GM21717 (cell line): ENCODE data around the gene MUC3A.
A peak's percentile ranks its signal among the peaks of the same experiment; 100 is the strongest.
"Not testable (repeated sequence)": the region's sequence is repeated elsewhere in the genome, so short reads cannot be mapped to it uniquely, and the experiment has no call there.

Experiments used
- ATAC-seq: cut with Tn5 transposase; IDR thresholded peaks from one replicate; pipeline ENCODE4 v1.9.1; 2021; ENCODE audit warnings: mild to moderate bottlenecking, moderate library complexity; ENCODE audit not compliant: unreplicated experiment

MUC3A gene

DNA sequence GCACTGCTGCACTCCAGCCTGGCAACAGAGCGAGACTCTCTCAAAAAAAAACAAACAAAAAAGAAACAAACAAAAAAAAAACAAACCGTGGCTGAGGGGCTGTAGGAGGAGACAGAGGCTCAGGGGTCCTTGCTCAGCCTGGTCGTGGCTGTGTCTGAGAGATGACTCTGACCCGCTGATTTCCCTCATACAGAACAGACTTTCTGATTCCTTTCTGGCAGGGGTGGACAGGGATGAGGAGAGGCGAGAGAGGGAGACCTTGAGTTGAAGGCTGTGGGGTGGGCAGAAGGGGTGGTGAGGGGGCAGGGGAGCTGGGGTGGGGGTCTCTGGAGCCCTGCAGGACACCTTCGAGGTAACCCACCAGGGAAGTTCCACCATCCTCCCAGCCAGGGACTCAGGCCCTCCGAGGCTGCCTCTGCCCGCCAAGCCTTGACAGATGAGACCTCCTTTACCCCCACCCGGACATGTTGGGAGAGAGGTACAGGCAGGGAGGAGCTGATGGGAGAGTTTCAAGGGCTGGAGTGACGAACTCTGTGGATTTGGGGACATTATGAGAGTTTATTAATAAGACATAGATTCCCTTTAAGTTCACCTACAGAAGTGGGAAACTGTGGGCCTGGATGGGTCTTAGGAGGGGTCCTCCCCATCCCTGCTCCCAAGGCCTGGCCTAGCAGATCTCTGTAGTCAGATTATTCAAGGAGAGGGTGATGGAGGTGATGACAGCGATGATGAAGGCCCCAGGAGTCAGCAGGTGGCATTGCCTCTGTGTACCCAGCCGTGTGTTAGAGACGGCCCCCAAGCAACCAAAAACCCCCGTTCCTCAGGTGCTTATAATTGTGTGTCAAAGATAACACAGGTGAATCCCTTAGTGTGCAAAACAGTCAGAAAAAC lies 22.0 kb downstream of the MUC3A start:
- no peak for ATAC-seq

DNA sequence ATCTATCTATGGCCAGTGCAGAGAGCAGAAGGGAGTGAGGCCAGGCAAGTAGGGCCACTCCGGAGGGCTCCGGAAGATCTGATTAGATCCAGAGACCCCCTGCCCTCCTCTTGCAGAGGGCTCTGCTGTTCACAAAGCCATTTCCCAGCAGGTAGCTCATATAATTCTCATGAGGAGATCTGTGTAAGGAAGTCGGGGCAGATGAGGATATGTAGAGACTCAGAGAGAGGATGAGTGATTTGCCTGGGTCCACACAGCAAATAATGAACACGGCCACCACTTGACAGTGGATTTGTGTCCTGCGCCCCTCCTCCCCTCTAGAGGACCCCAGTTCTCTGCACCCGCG lies 22.6 kb downstream of the MUC3A start:
- ATAC-seq, result no peak

DNA sequence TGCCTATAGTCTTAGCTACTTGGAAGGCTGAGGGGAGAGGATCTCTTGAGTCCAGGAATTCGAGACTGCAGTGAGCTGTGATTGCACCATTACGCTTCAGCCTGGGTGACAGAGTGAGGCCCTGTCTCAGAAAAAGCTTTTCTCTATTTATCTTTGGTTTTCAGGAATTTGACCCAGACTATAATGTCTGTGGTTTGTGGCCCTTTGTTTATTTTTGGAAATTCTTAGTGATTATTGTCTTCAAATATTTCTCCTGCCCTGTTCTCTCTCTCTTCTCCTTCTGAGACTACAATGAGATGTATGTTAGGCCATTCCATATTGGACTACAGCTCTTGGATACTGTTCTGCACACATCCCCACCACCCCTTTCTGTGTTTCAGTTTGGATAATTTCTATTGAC lies 24.7 kb downstream of the MUC3A start:
- no peak for ATAC-seq

DNA sequence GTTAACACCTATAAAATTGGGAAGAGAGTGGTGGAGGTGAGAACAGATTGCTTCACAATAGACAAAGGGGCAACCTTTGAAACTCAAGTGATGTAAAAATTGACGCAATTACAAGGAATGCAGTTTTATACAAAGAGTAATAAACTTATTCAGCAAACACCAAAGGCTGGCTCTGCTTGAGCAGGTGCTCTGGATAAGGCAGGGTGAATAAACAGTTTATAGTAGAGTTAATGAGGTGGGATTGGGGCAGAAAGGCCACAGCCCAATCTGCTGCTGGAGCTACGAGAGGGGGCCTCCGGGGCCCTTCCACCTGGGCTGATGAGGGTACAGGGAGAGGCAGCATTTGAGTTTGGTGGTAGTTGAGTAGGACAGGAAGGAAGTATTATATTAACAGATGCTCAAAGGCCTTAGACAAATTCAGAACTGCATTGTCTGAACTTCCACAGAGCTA lies 26.1 kb downstream of the MUC3A start:
- no peak for ATAC-seq

DNA sequence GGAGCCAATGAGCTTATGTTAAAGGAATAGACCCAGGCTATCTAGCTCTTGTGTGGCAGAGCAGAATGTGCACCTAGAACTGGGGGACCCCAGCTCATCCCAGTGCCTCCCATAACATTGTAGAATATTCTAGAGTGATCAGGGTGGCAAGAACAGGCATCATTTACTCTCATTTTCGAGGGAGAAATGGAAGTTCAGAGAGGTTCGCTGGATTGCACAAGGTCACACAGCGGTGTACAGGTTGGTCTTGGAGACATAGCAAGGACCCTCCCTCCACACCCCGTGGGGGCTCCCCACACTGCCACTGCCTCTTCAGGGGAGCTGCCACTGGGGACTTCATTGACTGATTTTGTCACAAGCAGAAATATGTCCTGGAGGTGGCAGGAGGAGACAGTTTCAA lies 29.0 kb downstream of the MUC3A start:
- ATAC-seq, result no peak

DNA sequence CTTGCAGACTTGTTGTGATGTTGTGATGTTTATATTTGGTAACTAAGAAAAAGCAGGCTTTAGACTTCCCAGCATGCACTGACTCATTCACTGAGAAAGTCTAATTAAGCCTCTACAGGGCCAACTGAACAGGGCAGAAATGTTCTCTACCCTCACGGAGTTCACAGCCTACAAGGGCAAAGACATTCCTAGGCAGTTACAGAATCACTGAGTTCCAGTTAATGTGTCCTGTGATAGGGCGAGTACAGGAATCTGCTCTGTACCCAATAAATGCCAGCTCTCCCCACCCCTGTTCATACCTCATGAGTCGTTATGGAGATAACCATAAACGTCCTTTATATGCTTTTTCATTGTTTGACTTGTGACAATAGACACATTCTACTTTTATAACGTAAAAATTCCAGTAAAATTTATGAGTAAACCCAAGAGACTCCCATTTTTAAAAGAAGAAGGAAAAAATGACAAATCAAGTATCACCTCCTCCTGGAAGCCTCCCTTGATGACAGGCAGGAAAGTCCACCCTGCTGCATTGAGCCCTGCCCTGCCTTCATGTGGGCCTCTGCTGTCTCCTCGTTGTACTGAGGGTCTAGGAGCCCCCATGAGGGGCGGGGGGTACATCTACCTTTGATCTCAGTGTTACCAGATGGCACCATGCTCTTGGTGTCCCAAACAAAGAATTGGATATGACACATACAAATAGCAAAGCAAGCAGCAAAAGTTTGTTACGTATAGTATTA lies 34.3 kb downstream of the MUC3A start:
- ATAC-seq, result no peak

DNA sequence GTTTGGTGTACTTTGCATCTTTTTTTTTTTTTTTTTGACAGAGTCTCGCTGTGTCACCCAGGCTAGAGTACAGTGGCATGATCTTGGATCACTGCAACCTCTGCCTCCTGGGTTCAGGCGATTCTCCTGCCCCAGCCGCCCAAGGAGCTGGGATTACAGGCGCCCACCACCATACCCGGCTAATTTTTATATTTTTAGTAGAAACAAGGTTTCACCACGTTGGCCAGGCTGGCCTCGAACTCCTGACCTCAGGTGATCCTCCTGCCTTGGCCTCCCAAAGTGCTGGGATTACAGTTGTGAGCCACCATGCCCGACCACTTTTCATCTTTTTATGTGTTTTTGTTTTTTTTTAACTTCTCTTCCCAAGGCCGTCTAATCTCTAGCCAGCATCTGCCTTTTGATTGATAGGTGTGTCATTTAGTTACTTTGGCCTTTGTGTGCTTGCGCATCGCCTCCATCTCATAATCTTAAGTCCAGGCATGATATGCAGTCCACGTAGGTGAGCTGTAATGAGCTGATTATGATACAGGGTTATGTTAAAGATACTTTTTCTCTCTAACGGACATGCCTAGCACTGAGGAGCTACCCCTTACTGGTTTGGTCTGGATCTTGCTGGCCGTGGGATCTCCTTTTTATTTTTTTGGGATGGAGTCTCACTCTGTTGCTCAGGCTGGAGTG lies 35.0 kb downstream of the MUC3A start:
- not testable (repeated sequence) for ATAC-seq

DNA sequence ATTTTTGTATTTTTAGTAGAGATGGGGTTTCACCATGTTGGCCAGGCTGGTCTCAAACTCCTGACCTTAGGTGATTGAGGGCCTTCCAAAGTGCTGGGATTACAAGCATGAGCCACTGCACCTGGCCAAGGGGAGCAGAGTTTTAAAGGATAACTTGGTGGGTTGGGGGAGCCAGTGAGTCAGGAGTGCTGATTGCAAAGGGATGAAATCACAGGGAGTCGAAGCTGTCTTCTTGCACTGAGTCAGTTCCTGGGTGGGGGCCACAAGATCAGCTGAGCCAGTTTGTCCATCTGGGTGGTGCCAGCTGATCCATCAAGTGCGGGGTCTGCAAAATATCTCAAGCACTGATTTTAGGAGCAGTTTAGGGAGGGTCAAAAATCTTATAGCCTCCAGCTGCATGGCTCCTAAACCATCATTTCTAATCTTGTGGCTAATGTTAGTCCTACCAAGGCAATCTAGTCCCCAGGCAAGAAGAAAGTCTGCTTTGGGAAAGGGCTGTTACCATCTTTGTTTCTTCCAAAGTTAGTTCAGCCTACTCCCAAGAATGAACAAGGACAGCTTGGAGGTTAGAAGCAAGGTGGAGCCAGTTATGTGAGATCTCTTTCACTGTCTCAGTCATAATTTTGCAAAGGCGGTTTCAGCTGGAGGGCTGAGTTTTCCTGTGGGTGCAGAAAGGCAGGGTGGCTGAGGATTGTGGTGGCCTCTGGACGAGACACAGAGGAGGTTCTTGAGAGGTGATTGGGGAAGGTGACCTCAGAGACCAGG lies 35.9 kb downstream of the MUC3A start:
- not testable (repeated sequence) for ATAC-seq

DNA sequence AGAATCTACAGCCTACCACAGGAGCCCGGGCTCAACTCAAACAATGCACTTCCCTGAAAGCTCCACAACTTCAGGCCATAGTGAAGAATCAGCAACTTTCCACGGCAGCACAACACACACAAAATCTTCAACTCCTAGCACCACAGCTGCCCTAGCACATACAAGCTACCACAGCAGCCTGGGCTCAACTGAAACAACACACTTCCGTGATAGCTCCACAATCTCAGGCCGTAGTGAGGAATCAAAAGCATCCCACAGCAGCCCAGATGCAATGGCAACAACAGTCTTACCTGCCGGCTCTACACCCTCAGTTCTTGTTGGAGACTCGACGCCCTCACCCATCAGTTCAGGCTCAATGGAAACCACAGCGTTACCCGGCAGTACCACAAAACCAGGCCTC lies 42.3 kb downstream of the MUC3A start:
- ATAC-seq, result no peak

DNA sequence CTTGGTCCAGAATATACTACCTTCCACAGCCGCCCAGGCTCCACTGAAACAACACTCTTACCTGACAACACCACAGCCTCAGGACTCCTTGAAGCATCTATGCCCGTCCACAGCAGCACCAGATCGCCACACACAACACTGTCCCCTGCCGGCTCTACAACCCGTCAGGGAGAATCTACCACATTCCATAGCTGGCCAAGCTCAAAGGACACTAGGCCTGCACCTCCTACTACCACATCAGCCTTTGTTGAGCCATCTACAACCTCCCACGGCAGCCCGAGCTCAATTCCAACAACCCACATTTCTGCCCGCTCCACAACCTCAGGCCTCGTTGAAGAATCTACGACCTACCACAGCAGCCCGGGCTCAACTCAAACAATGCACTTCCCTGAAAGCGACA lies 42.9 kb downstream of the MUC3A start:
- not testable (repeated sequence) for ATAC-seq

DNA sequence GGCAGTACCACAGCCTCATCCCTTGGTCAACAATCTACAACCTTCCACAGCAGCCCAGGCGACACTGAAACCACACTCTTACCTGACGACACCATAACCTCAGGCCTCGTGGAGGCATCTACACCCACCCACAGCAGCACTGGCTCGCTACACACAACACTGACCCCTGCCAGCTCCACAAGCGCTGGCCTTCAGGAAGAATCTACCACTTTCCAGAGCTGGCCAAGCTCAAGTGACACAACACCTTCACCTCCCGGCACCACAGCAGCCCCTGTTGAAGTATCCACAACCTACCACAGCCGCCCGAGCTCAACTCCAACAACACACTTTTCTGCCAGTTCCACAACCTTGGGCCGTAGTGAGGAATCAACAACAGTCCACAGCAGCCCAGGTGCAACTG lies 45.3 kb downstream of the MUC3A start:
- ATAC-seq, result not testable (repeated sequence)

DNA sequence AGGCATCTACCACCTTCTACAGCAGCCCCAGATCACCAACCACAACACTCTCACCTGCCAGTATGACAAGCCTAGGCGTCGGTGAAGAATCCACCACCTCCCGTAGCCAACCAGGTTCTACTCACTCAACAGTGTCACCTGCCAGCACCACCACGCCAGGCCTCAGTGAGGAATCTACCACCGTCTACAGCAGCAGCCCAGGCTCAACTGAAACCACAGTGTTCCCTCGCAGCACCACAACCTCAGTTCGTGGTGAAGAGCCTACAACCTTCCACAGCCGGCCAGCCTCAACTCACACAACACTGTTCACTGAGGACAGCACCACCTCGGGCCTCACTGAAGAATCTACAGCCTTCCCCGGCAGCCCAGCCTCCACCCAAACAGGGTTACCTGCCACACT lies 49.2 kb downstream of the MUC3A start:
- not testable (repeated sequence) for ATAC-seq

DNA sequence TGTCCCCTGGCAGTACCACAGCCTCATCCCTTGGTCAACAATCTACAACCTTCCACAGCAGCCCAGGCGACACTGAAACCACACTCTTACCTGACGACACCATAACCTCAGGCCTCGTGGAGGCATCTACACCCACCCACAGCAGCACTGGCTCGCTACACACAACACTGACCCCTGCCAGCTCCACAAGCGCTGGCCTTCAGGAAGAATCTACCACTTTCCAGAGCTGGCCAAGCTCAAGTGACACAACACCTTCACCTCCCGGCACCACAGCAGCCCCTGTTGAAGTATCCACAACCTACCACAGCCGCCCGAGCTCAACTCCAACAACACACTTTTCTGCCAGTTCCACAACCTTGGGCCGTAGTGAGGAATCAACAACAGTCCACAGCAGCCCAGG lies 50.0 kb downstream of the MUC3A start:
- not testable (repeated sequence) for ATAC-seq

DNA sequence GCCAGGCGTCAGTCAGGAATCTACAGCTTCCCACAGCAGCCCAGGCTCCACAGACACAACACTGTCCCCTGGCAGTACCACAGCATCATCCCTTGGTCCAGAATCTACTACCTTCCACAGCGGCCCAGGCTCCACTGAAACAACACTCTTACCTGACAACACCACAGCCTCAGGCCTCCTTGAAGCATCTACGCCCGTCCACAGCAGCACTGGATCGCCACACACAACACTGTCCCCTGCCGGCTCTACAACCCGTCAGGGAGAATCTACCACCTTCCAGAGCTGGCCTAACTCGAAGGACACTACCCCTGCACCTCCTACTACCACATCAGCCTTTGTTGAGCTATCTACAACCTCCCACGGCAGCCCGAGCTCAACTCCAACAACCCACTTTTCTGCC lies 50.7 kb downstream of the MUC3A start:
- ATAC-seq, result not testable (repeated sequence)

DNA sequence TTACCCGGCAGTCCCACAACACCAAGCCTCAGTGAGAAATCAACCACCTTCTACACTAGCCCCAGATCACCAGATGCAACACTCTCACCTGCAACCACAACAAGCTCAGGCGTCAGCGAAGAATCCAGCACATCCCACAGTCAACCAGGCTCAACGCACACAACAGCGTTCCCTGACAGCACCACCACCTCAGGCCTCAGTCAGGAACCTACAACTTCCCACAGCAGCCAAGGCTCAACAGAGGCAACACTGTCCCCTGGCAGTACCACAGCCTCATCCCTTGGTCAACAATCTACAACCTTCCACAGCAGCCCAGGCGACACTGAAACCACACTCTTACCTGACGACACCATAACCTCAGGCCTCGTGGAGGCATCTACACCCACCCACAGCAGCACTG lies 53.0 kb downstream of the MUC3A start:
- not testable (repeated sequence) for ATAC-seq

DNA sequence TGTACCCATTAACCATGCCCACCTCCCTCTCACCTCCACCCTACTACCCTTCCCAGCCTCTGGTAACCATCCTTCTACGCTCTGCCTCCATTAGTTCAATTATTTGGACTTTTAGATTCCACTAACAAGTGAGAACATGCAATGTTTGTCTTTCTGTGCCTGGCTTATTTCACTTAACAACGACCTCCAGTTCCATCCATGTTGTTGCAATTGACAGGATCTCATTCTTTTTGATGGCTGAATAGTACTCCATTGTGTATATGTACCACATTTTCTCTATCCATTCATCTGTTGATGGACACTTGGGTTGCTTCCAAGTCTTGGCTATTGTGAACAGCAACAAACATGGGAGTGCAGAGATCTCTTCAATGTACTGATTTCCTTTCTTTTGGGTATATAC lies 58.0 kb downstream of the MUC3A start:
- ATAC-seq, result not testable (repeated sequence)

DNA sequence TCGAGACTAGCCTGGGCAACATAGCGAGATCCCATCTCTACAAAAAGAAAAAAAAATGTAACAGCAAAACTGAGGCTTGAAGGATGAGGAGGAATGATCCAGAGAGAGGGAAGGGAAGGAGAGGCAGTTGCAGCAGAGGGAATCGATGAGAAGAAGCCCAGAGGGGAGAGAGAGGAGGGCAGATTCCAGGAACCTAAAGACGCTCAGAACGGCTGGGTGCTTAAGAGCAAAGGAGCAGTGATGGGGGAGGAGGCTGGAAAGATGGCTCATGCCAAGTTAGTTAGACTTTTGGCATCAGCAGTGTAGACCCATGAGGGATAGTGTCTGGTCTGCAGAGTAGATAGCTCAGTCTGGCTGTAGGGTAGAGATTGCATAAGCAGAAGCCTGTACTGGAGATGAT lies 60.3 kb downstream of the MUC3A start:
- no peak for ATAC-seq

DNA sequence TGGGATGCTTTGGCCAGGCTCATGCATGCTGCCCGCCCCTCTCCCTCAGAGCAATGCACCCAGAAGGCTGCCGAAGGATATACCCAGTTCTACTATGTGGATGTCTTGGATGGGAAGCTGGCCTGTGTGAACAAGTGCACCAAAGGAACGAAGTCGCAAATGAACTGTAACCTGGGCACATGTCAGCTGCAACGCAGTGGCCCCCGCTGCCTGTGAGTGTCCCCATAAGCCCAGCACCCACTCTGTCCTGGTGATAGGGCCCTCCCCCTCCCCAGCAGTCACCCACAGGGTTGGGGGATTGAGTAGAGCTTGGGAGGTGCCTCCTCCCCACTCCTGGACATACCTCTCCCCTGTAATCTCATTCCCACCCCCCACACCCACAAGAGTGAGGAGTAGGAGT lies 63.6 kb downstream of the MUC3A start:
- ATAC-seq, result no peak

DNA sequence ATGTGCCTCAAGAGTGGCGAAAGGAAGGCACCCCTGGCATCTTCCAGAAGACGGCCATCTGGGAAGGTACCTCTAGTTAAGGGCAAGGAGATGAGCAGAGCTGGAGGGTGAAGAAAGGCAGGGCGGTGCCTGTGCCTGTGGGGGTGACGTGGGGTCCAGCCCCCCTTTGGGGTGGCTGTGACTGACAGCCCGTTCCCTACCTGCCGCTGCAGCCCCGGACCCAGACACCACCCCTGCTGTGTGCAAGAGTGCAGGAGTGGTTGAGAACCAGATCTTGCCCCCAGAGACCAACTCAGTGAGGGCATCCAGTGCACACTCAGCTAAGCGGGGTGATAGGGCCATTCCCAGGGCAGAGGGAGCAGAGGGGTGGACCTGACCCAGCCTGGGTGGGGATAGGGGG lies 66.3 kb downstream of the MUC3A start:
- ATAC-seq, result no peak

DNA sequence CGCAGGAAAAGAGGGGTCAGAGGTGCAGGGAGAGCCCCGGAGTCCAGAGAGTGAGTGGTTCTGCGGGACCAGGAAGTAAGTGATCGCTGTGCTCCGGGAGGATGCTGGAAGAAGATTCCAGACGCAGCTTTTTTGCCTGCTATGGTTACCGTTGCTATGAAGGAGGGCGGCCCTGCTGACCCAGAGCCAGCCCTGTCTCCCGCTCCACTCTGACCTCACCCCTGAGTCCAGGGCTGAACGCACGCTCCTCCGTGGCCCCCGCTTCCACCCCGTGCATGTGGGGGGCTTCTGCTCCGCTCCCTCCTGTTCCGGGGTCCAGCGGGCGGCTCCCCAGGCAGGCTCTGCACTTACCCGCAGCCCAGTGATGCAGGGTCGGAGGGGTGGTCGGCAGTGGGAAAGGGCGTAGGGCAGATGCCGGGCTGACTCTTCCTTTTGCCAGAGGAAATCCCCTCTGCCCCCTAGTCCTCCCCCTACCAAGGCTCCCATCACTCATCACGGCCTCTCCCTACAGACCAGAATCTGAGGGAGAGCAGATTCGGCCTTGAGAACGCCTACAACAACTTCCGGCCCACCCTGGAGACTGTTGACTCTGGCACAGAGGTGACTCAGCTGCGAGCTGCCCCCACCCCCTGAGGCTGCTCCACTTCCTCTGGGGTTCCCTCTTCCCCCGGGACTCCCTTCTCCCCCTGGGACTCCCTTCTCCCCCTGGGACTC lies 67.9 kb downstream of the MUC3A start:
- peak; percentile 69 for ATAC-seq
